ENCODE data around the gene RAI14.

DNA sequence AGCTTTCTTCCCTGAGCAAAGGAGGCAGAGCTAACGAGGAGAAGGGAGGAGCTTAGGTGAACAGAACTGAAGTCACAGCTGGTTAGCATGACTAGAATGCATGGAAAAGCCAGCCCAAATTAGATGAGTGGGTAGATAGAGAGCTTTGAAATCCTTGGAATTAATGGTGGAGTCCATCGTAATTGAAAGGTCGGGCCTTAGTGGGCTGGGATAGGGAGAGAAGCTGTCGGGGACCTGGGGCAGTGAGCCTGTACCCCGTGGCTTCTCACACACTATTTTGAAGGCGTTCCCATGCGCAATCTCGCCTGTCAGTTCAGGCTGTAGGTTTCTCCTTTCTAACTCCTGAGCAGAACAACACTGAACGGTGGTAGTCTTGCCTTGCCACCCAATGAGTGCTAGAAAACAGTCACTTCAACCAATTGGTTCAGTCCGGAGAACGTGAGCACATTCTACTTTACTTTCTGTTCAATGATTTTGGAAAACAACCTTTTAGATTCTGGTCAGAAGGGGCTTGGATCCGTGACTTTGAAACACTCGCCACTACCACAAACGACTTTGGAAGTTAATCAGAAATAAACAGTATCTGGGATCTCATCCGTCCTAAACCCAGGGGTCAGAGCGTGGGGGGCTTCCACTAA lies 655 bp upstream of the RAI14 start:
- TF ChIP-seq, protein P1, sequence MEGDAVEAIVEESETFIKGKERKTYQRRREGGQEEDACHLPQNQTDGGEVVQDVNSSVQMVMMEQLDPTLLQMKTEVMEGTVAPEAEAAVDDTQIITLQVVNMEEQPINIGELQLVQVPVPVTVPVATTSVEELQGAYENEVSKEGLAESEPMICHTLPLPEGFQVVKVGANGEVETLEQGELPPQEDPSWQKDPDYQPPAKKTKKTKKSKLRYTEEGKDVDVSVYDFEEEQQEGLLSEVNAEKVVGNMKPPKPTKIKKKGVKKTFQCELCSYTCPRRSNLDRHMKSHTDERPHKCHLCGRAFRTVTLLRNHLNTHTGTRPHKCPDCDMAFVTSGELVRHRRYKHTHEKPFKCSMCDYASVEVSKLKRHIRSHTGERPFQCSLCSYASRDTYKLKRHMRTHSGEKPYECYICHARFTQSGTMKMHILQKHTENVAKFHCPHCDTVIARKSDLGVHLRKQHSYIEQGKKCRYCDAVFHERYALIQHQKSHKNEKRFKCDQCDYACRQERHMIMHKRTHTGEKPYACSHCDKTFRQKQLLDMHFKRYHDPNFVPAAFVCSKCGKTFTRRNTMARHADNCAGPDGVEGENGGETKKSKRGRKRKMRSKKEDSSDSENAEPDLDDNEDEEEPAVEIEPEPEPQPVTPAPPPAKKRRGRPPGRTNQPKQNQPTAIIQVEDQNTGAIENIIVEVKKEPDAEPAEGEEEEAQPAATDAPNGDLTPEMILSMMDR (IDR thresholded peaks at IDR 0.05): no peak
- no peak for TF ChIP-seq POLR2A (IDR thresholded peaks at IDR 0.05)

Measured in testis (tissue), 2 donors.